Body of pancreas (tissue), 4 donors: ENCODE data around the gene ABTB1. TPM values are rescaled to one million over a fixed set of nuclear protein-coding genes. Genes with fewer than 3 reads are reported as not detected.

ENCODE experiments used
- ATAC-seq: fragments of 150-250 bp; one replicate; pipeline ENCODE4 v1.9.1; 2016
- DNase-seq, 4 donors: peaks; one replicate each; pipeline ENCODE4 v3.0.0-alpha.2; 2019
- H3K27ac ChIP-seq, 4 donors: fragments of 200-600 bp; sonication (generic); 1 replicate in 3 of 4; 2 replicates in 1 of 4; pipeline versions ENCODE4 v1.5.1 to v1.6.1; 2016 to 2019; ENCODE audit warnings: mild to moderate bottlenecking in 1 of 4, mixed read lengths in 1 of 4, moderate library complexity in 1 of 4
- H3K27me3 ChIP-seq, 2 donors: fragments of 200-600 bp; sonication (generic); one replicate each; pipeline ENCODE4 v1.6.0; 2016; ENCODE audit warnings: mild to moderate bottlenecking in 1 of 2
- H3K36me3 ChIP-seq, 2 donors: fragments of 200-600 bp; sonication (generic); replicated peaks in 1 of 2; 2 replicates each; pipeline ENCODE4 v1.5.1; 2016; ENCODE audit warnings: low read depth in 2 of 2; ENCODE audit not compliant: insufficient read depth in 1 of 2
- H3K4me1 ChIP-seq: fragments of 200-600 bp; sonication (generic); one replicate; pipeline ENCODE4 v1.6.0; 2016
- H3K4me3 ChIP-seq, 2 donors: fragments of 200-600 bp; sonication (generic); 1 replicate in 1 of 2; 2 replicates in 1 of 2; pipeline ENCODE4 v1.5.1; 2016 to 2019
- H3K9me3 ChIP-seq, 3 donors: fragments of 200-600 bp; sonication (generic); 1 replicate in 2 of 3; 2 replicates in 1 of 3; pipeline ENCODE4 v1.5.1; 2016
- CTCF ChIP-seq, 7 experiments: fragments of 450-650 bp in 4 of 7; fragments of 200-600 bp in 3 of 7; sonication (generic) in 3 of 7; IDR thresholded peaks; one replicate each; pipeline ENCODE4 v1.5.1; 2016 to 2019; ENCODE audit warnings: antibody characterized with exemption in 7 of 7
- POLR2A ChIP-seq, 3 donors: fragments of 450-650 bp; IDR thresholded peaks; one replicate each; pipeline ENCODE4 v1.6.1; 2016; ENCODE audit warnings: antibody characterized with exemption in 3 of 3, mild to moderate bottlenecking in 2 of 3
- WGBS, 2 donors: methylation state at CpG; one replicate each; pipeline ENCODE4 v1.1.5; 2017; 5-methylcytosine and 5-hydroxymethylcytosine counted together
- intact Hi-C: fragments of 100-400 bp; cut with DNase I; formaldehyde crosslinking; loops from one replicate; pipeline ENCODE4 v1.15.1; 2023
- total RNA-seq, 2 donors: library from RNA; depleted of rRNA; stranded (reverse); fragments of >200 nt; gene quantifications; one replicate each; pipeline ENCODE4 v1.1.0, GENCODE V29; 2016

ABTB1 gene
- total RNA-seq, result 10 to 100 TPM; 21.4 to 34.0 TPM

GRCh38 chr3:127672429-127673190 is at the start of gene ABTB1:
Gene ABTB1, plus strand, starts transcription at chr3:127672952. Its CDS starts 74 bp downstream, at chr3:127673026.
- ATAC-seq, result peak; percentile 91
- no peaks in the 10 kb centered on the region for H3K27me3 ChIP-seq
- 0 to 1% methylated on average over 2 to 63 of the region's 102 CpGs for WGBS, 2 donors
- peak within 1 kb of the TSS; percentile 86 to 94 for H3K4me3 ChIP-seq
- H3K4me1 ChIP-seq, result peaks cover 22% of the 10 kb centered on the region
- peak within 1 kb of the TSS; percentile 33 to 91 (median 82) for H3K27ac ChIP-seq
- intact Hi-C loops, result no loop called here
- H3K9me3 ChIP-seq, result no peaks in the 10 kb centered on the region
- peaks cover 0 to under 1% of the 10 kb centered on the region in 2 donors for H3K36me3 ChIP-seq
- peak; percentile 74 to 86 (median 80) for TF ChIP-seq POLR2A (IDR thresholded peaks at IDR 0.05)
- TF ChIP-seq CTCF (IDR thresholded peaks at IDR 0.05), result no peak
- peak; percentile 86 to 91 (median 90) for DNase-seq

GRCh38 chr3:127624063-127624462 is 48.7 kb upstream of the ABTB1 start:
- no peak for TF ChIP-seq POLR2A (IDR thresholded peaks at IDR 0.05)
- no peak for TF ChIP-seq CTCF (IDR thresholded peaks at IDR 0.05)
- Histone ChIP-seq H3K27me3 (no peaks in the 10 kb centered on the region), H3K4me1 (peaks cover 3% of the 10 kb centered on the region), H3K9me3 (no peaks in the 10 kb centered on the region), H3K27ac (no peak overlapping the region), H3K4me3 (no peak overlapping the region), H3K36me3 (peaks cover 0 to 2% of the 10 kb centered on the region in 2 donors)
- DNase-seq (no peak), ATAC-seq (no peak)
- WGBS, 2 donors, result 73 to 83% methylated on average over 5 of the region's 5 CpGs
- intact Hi-C loops, result no loop called here

GRCh38 chr3:127625821-127626220 is 46.9 kb upstream of the ABTB1 start:
- H3K4me3 ChIP-seq, result no peak overlapping the region
- H3K27me3 ChIP-seq, result no peaks in the 10 kb centered on the region
- intact Hi-C loops, result no loop called here
- H3K36me3 ChIP-seq, result peaks cover 0 to 2% of the 10 kb centered on the region in 2 donors
- ATAC-seq, result no peak
- no peak for DNase-seq
- no peaks in the 10 kb centered on the region for H3K9me3 ChIP-seq
- peaks cover 14% of the 10 kb centered on the region for H3K4me1 ChIP-seq
- H3K27ac ChIP-seq, result no peak overlapping the region
- TF ChIP-seq POLR2A (IDR thresholded peaks at IDR 0.05), result no peak
- TF ChIP-seq CTCF (IDR thresholded peaks at IDR 0.05), result no peak
- WGBS, 2 donors, result 38 to 42% methylated on average over 2 of the region's 2 CpGs

GRCh38 chr3:127628426-127628787 is 44.3 kb upstream of the ABTB1 start:
- H3K27me3 ChIP-seq, result no peaks in the 10 kb centered on the region
- intact Hi-C loops, result no loop called here
- no peaks in the 10 kb centered on the region for H3K36me3 ChIP-seq
- ATAC-seq (no peak), DNase-seq (no peak)
- TF ChIP-seq CTCF (IDR thresholded peaks at IDR 0.05), result no peak
- no peak for TF ChIP-seq POLR2A (IDR thresholded peaks at IDR 0.05)
- H3K4me3 ChIP-seq, result no peak overlapping the region
- H3K9me3 ChIP-seq, result no peaks in the 10 kb centered on the region
- 81 to 83% methylated on average over 4 of the region's 4 CpGs for WGBS, 2 donors
- no peak overlapping the region for H3K27ac ChIP-seq
- H3K4me1 ChIP-seq, result peaks cover 14% of the 10 kb centered on the region
